Measurements from ENCODE around the gene XPO6.

The XPO6 gene

GRCh38 chr16:28155293-28155692 lies 56.5 kb downstream of the XPO6 start:
- peaks cover 81% of the 10 kb centered on the region for H3K36me3 Mint-ChIP-seq (ENCODE audit: insufficient read depth)
- no peaks in the 10 kb centered on the region for H3K27me3 Mint-ChIP-seq
- peak overlapping the region in 1 of 2 donors; percentile 59 for H3K27ac Mint-ChIP-seq
- DNase-seq: no peak
- peak; percentile 44 for ATAC-seq (replicated peaks)
- no peak overlapping the region for H3K4me3 Mint-ChIP-seq
- H3K9me3 Mint-ChIP-seq: no peaks in the 10 kb centered on the region
- peaks cover 28 to 47% of the 10 kb centered on the region in 2 donors for H3K4me1 Mint-ChIP-seq (ENCODE audit: low read depth in 2 of 2)

GRCh38 chr16:28151180-28151579 lies 60.6 kb downstream of the XPO6 start:
- no peaks in the 10 kb centered on the region for H3K27me3 Mint-ChIP-seq
- no peak overlapping the region for H3K4me3 Mint-ChIP-seq
- peak overlapping the region; percentile 18 to 39 for H3K27ac Mint-ChIP-seq
- H3K9me3 Mint-ChIP-seq: no peaks in the 10 kb centered on the region
- peaks cover 81% of the 10 kb centered on the region for H3K36me3 Mint-ChIP-seq (ENCODE audit: insufficient read depth)
- DNase-seq (no peak), ATAC-seq (replicated peaks) (no peak)
- H3K4me1 Mint-ChIP-seq (ENCODE audit: low read depth in 2 of 2): peaks cover 34 to 53% of the 10 kb centered on the region in 2 donors

- DNase-seq (no peak), ATAC-seq (replicated peaks) (peak; percentile 35)
- Mint-ChIP-seq H3K27me3 (no peaks in the 10 kb centered on the region), H3K36me3 (ENCODE audit: insufficient read depth) (peaks cover 71% of the 10 kb centered on the region), H3K4me1 (ENCODE audit: low read depth in 2 of 2) (peaks cover 30 to 58% of the 10 kb centered on the region in 2 donors), H3K27ac (peak overlapping the region in 1 of 2 donors; percentile 89), H3K4me3 (no peak overlapping the region), H3K9me3 (no peaks in the 10 kb centered on the region)
Observed at GRCh38 chr16:28149011-28149888, 62.5 kb downstream of the XPO6 start.

- Mint-ChIP-seq H3K36me3 (ENCODE audit: insufficient read depth) (peaks cover 67% of the 10 kb centered on the region), H3K4me3 (peak overlapping the region in 1 of 2 donors; percentile 10), H3K9me3 (no peaks in the 10 kb centered on the region)
Observed at GRCh38 chr16:28146536-28146935, 65.2 kb downstream of the XPO6 start.

GRCh38 chr16:28145796-28146195 lies 66.0 kb downstream of the XPO6 start:
- no peak overlapping the region for H3K4me3 Mint-ChIP-seq
- DNase-seq: no peak
- H3K27ac Mint-ChIP-seq: peak overlapping the region; percentile 51 to 92
- H3K9me3 Mint-ChIP-seq: no peaks in the 10 kb centered on the region
- H3K27me3 Mint-ChIP-seq: no peaks in the 10 kb centered on the region
- peaks cover 51 to 68% of the 10 kb centered on the region in 2 donors for H3K4me1 Mint-ChIP-seq (ENCODE audit: low read depth in 2 of 2)
- ATAC-seq (replicated peaks): no peak
- peaks cover 67% of the 10 kb centered on the region for H3K36me3 Mint-ChIP-seq (ENCODE audit: insufficient read depth)

More at GRCh38 chr16:28146536-28146935, 65.2 kb downstream of the XPO6 start:
- DNase-seq (no peak), ATAC-seq (replicated peaks) (peak; percentile 4)
- no peaks in the 10 kb centered on the region for H3K27me3 Mint-ChIP-seq
- peaks cover 50 to 71% of the 10 kb centered on the region in 2 donors for H3K4me1 Mint-ChIP-seq (ENCODE audit: low read depth in 2 of 2)
- H3K27ac Mint-ChIP-seq: peak overlapping the region; percentile 67 to 92

GRCh38 chr16:28140788-28141618 lies 70.8 kb downstream of the XPO6 start:
- DNase-seq: peak; percentile 75
- H3K36me3 Mint-ChIP-seq (ENCODE audit: insufficient read depth): peaks cover 47% of the 10 kb centered on the region

GRCh38 chr16:28139530-28139929 lies 72.2 kb downstream of the XPO6 start:
- peaks cover 55 to 57% of the 10 kb centered on the region in 2 donors for H3K4me1 Mint-ChIP-seq (ENCODE audit: low read depth in 2 of 2)
- ATAC-seq (replicated peaks) (peak; percentile 9), DNase-seq (no peak)
- peak overlapping the region; percentile 72 to 90 for H3K4me3 Mint-ChIP-seq
- H3K36me3 Mint-ChIP-seq (ENCODE audit: insufficient read depth): peaks cover 49% of the 10 kb centered on the region
- peak overlapping the region; percentile 77 to 94 for H3K27ac Mint-ChIP-seq
- H3K27me3 Mint-ChIP-seq: no peaks in the 10 kb centered on the region
- H3K9me3 Mint-ChIP-seq: no peaks in the 10 kb centered on the region

More at GRCh38 chr16:28140788-28141618, 70.8 kb downstream of the XPO6 start:
- Mint-ChIP-seq H3K4me3 (peak overlapping the region; percentile 87 to 90), H3K27ac (peak overlapping the region; percentile 98 to 99), H3K27me3 (no peaks in the 10 kb centered on the region), H3K9me3 (no peaks in the 10 kb centered on the region), H3K4me1 (ENCODE audit: low read depth in 2 of 2) (peaks cover 60 to 72% of the 10 kb centered on the region in 2 donors)
- ATAC-seq (replicated peaks): peak; percentile 77

- H3K36me3 Mint-ChIP-seq (ENCODE audit: insufficient read depth): peaks cover 69% of the 10 kb centered on the region
- no peaks in the 10 kb centered on the region for H3K27me3 Mint-ChIP-seq
- DNase-seq (peak; percentile 40 to 50 (median 43)), ATAC-seq (replicated peaks) (peak; percentile 11)
- peak overlapping the region; percentile 86 to 87 for H3K27ac Mint-ChIP-seq
- H3K4me1 Mint-ChIP-seq (ENCODE audit: low read depth in 2 of 2): peaks cover 39 to 42% of the 10 kb centered on the region in 2 donors
- no peaks in the 10 kb centered on the region for H3K9me3 Mint-ChIP-seq
- H3K4me3 Mint-ChIP-seq: peak overlapping the region; percentile 40 to 52
Observed at GRCh38 chr16:28136751-28137434, 74.9 kb downstream of the XPO6 start.

GRCh38 chr16:28133666-28134065 lies 78.1 kb downstream of the XPO6 start:
- DNase-seq (no peak), ATAC-seq (replicated peaks) (no peak)
- peaks cover 73% of the 10 kb centered on the region for H3K36me3 Mint-ChIP-seq (ENCODE audit: insufficient read depth)
- no peaks in the 10 kb centered on the region for H3K9me3 Mint-ChIP-seq
- peaks cover 22 to 34% of the 10 kb centered on the region in 2 donors for H3K4me1 Mint-ChIP-seq (ENCODE audit: low read depth in 2 of 2)
- H3K27ac Mint-ChIP-seq: peak overlapping the region in 1 of 2 donors; percentile 38
- H3K4me3 Mint-ChIP-seq: no peak overlapping the region
- H3K27me3 Mint-ChIP-seq: no peaks in the 10 kb centered on the region

GRCh38 chr16:28131743-28132393 lies 79.9 kb downstream of the XPO6 start:
- Mint-ChIP-seq H3K9me3 (no peaks in the 10 kb centered on the region), H3K27ac (no peak overlapping the region), H3K36me3 (ENCODE audit: insufficient read depth) (peaks cover 83% of the 10 kb centered on the region), H3K4me1 (ENCODE audit: low read depth in 2 of 2) (peaks cover 15 to 23% of the 10 kb centered on the region in 2 donors), H3K27me3 (no peaks in the 10 kb centered on the region), H3K4me3 (no peak overlapping the region)
- DNase-seq (no peak), ATAC-seq (replicated peaks) (no peak)

GRCh38 chr16:28131181-28131580 lies 80.6 kb downstream of the XPO6 start:
- H3K27ac Mint-ChIP-seq: peak overlapping the region in 1 of 2 donors; percentile 78
- H3K9me3 Mint-ChIP-seq: no peaks in the 10 kb centered on the region
- no peak overlapping the region for H3K4me3 Mint-ChIP-seq
- DNase-seq (no peak), ATAC-seq (replicated peaks) (no peak)
- H3K27me3 Mint-ChIP-seq: no peaks in the 10 kb centered on the region
- H3K4me1 Mint-ChIP-seq (ENCODE audit: low read depth in 2 of 2): peaks cover 11 to 20% of the 10 kb centered on the region in 2 donors
- H3K36me3 Mint-ChIP-seq (ENCODE audit: insufficient read depth): peaks cover 80% of the 10 kb centered on the region
